DMS 273 treated with DMSO at 0.1 percent for 48 hours (cell line): ENCODE measurements around the gene LCMT1.
"Not testable (repeated sequence)": the region's sequence is repeated elsewhere in the genome, so short reads cannot be mapped to it uniquely, and the experiment has no call there.

ENCODE experiments used
- DNase-seq: peaks from one replicate; lab custom pipeline; 2025; lab: John Stamatoyannopoulos, UW

Gene LCMT1

GRCh38 chr16:25148568-25149215 lies 37.1 kb downstream of the LCMT1 start:
- no peak for DNase-seq

DNA sequence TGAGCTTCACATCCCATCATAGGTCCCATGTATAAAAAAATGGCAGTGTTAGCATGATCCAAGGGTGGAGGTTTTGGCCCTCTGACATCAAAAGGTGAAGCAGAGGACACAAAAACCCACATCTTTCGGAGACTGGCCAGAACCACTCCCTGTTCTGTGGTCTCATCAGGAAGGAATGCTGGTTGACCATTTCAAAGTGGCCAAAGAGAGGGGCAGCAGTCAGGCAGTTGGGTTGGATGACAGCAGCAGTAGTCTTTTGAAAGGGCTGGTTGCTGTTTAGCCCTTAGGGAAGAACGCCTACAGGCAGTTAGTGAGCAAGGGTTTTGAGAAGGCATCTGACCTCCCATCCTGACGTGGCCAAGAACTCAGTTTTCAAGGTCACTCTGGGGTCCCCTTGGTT lies 40.5 kb downstream of the LCMT1 start:
- no peak for DNase-seq

GRCh38 chr16:25155553-25156460 lies 44.3 kb downstream of the LCMT1 start:
- DNase-seq = no peak

- no peak for DNase-seq
Measured at GRCh38 chr16:25157271-25157875, 45.8 kb downstream of the LCMT1 start.

- DNase-seq = no peak
Measured at GRCh38 chr16:25158401-25158800, 46.9 kb downstream of the LCMT1 start.

DNA sequence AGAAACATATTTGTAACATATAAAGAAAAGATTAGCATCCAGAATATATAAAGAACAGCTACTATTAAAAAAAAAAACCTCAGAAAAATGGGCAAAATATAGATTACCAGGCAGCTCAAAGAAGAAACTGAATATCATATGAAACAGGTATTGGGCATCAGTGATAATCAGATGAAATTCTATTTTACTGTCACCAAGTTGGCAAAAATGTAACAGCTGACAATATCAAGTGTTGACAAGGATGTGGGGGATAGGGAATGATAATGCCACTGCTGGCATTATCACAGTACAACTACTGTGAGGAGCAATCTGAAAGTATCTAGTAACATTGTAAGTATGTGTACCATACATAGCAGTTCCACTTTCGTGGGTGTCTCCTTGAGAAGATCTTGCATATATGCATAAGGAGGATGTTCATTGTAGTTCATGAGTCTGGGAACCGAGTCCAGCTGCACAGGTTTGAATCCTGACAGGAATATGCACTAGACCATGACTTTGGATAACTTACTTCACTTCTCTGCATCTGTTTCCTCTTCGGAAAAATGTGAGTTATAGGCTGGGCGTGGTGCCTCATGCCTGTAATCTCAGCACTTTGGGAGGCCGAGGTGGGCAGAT lies 50.3 kb downstream of the LCMT1 start:
- no peak for DNase-seq

- no peak for DNase-seq
Measured at GRCh38 chr16:25163683-25164082, 52.1 kb downstream of the LCMT1 start.

- no peak for DNase-seq
Measured at GRCh38 chr16:25165284-25165683, 53.7 kb downstream of the LCMT1 start.

DNA sequence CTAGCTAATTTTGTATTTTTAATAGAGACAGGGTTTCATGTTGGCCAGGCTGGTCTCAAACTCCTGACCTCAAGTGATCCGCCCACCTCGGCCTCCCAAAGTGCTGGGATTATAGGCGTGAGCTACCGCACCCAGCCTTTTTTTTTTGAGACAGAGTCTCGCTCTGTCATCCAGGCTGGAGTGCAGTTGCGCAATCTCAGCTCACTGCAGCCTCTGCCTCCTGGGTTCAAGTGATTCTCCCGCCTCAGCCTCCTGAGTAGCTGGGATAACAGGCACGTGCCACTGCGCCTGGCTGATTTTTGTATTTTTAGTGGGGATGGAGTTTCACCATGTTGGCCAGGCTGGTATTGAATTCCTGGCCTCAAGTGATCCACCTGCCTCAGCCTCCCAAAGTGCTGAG lies 56.4 kb downstream of the LCMT1 start:
- DNase-seq = not testable (repeated sequence)

- DNase-seq = no peak
Measured at GRCh38 chr16:25171390-25171789, 59.8 kb downstream of the LCMT1 start.

DNA sequence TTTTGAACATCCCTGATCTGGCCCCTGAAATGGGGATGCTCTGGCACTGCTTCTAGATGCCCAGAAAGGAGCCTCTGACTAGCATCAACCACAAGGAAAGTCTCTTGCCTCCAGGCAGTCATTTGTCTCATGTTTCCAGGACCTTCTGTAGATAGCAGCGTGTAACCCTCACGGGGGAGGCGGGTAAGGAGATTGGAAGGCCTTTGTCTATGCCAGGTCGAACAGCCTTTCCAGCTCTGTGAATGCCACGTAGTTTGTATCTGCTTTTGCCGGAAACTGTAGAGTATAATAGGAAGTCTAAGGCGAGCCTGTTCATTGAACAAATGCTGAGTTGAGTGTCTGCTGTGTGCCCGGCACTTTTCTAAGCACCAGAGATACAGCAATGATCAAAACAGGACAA lies 61.3 kb downstream of the LCMT1 start:
- no peak for DNase-seq

- DNase-seq = no peak
Measured at GRCh38 chr16:25174285-25174684, 62.7 kb downstream of the LCMT1 start.

GRCh38 chr16:25176136-25176535 lies 64.6 kb downstream of the LCMT1 start:
- no peak for DNase-seq

DNA sequence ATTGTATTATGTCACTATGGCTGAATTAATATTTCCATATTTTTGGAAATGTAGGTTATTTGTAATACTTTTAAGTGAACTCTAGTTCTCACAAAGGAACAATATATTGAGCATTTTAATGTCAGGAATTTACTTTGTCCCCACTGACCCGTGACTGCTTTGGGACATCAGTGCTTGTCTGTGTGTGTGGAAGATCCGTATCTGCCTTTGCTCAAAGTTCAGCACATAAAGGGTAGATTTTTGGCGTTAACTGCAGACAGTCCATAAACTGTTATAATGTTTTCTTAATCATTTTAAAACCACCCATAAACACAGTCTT lies 65.9 kb downstream of the LCMT1 start:
- no peak for DNase-seq

- no peak for DNase-seq
Measured at GRCh38 chr16:25177831-25178688, 66.5 kb downstream of the LCMT1 start.

DNA sequence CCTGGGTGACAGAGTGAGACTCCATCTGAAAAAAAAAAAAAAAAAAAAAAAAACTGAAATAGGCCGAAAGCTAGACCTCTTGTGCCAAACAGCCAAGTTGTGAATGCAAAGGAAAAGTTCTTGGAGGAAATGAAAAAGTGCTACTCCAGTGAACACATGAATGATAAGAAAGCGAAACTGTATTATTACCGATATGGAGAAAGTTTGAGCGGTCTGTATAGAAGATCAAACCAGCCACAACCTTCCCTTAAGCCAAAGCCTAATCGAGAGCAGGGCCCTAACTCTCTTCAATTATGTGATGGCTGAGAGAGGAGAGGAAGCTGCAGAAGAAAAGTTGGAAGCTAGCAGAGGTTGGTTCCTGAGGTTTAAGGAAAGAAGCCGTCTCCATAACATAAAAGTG lies 69.7 kb downstream of the LCMT1 start:
- DNase-seq = not testable (repeated sequence)

- no peak for DNase-seq
Measured at GRCh38 chr16:25184771-25185170, 73.2 kb downstream of the LCMT1 start.

DNA sequence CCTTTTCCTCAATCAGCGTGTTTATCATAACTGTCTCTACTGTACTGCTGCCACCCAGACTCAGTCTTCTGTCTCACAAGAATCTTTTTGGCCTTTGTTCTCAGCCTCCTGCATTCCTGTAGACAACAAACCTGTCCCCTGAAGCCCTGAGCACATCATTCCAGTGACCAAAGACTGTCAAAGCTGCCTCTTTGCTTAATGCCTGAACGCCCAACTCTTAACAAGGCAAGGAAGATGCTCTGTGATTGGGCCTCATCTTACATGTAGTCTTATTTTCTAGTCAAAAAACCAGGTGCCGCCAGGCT lies 75.9 kb downstream of the LCMT1 start:
- no peak for DNase-seq

DNA sequence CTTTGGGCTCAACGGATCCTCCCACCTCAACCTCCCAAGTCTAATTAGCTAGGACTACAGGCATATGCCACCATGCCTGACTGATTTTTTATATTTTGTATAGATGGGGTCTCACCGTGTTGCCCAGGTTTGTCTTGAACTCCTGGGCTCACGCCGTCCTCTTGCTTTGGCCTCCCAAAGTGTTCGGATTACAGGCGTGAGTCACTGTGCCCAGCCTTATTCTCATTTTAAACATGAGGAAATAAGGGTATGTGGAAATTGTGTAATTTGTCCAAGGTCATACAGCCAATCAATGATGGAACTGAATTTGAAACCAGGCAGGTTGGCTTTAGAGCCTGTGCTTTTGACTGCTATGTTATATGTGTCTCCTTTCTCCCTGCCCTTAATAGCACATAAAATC lies 77.8 kb downstream of the LCMT1 start:
- no peak for DNase-seq

- peak; percentile 4 for DNase-seq
Measured at GRCh38 chr16:25192096-25192495, 80.6 kb downstream of the LCMT1 start.

DNA sequence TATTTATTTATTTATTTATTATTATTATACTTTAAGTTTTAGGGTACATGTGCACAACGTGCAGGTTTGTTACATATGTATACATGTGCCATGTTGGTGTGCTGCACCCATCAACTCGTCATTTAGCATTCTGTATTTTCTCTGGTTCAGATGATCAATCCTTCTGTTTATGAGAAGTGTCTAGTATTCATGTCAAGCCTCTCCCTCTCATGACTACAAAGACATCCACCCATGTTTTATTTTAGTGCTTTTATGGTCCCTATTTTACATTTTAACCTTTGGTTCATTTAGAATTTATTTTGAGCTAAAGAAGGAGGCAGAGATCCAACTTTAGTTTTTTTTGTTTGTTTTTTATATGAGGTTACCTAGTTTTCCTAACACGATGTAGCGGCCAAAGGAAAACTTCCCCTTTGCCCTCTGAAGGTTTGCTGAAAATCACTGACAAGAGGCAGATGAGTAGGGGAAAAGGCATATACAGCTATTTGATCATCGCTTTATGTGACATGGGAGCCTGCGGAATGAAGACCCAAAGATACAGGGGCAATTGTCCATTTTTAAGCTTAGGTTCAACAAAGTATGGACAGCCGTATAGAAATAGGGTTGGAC lies 82.8 kb downstream of the LCMT1 start:
- DNase-seq = no peak

- DNase-seq = no peak
Measured at GRCh38 chr16:25198021-25198420, 86.5 kb downstream of the LCMT1 start.
